Tibial nerve (tissue), 4 donors: ENCODE measurements around the gene ASTN2. TPM values are rescaled to one million over a fixed set of nuclear protein-coding genes. Genes with fewer than 3 reads are reported as not detected.

Source experiments
- DNase-seq, 2 donors: peaks; one replicate each; pipeline ENCODE4 v3.0.0-alpha.2; 2019; ENCODE audit warnings: low spot score in 2 of 2
- H3K27ac ChIP-seq, 4 donors: fragments of 200-600 bp; sonication (generic) in 3 of 4; one replicate each; pipeline ENCODE4 v1.5.1; 2017 to 2019; ENCODE audit warnings: mild to moderate bottlenecking in 1 of 4
- H3K27me3 ChIP-seq, 2 donors: fragments of 200-600 bp; sonication (generic) in 1 of 2; one replicate each; pipeline versions ENCODE4 v1.5.1 to v1.6.0; 2017 to 2019
- H3K36me3 ChIP-seq, 3 donors: fragments of 200-600 bp; sonication (generic); one replicate each; pipeline ENCODE4 v1.5.1; 2018 to 2019
- H3K4me1 ChIP-seq, 4 donors: fragments of 200-600 bp; sonication (generic) in 3 of 4; one replicate each; pipeline ENCODE4 v1.5.1; 2017 to 2019
- H3K4me3 ChIP-seq, 4 donors: fragments of 200-600 bp; sonication (generic) in 3 of 4; one replicate each; pipeline ENCODE4 v1.5.1; 2017 to 2019; ENCODE audit warnings: mild to moderate bottlenecking in 1 of 4, moderate library complexity in 1 of 4
- H3K9me3 ChIP-seq, 4 donors: fragments of 200-600 bp; sonication (generic) in 3 of 4; one replicate each; pipeline ENCODE4 v1.5.1; 2017 to 2019
- CTCF ChIP-seq, 5 experiments: fragments of 200-600 bp in 3 of 5; fragments of 450-650 bp in 2 of 5; sonication (generic) in 3 of 5; IDR thresholded peaks; one replicate each; pipeline ENCODE4 v1.5.1; 2016 to 2019; ENCODE audit warnings: antibody characterized with exemption in 5 of 5, mild to moderate bottlenecking in 3 of 5, moderate library complexity in 2 of 5
- EP300 ChIP-seq, 2 donors: sonication (generic); formaldehyde crosslinking; IDR thresholded peaks; one replicate each; pipeline ENCODE4 v1.6.1; 2017; ENCODE audit warnings: antibody characterized with exemption in 2 of 2, mild to moderate bottlenecking in 1 of 2
- POLR2A ChIP-seq, 2 donors: fragments of 450-650 bp; IDR thresholded peaks; one replicate each; pipeline ENCODE4 v1.6.1; 2017; ENCODE audit warnings: antibody characterized with exemption in 2 of 2, mild to moderate bottlenecking in 2 of 2, moderate library complexity in 2 of 2
- WGBS, 2 donors: methylation state at CpG; one replicate each; pipeline ENCODE4 v1.1.5; 2018; 5-methylcytosine and 5-hydroxymethylcytosine counted together
- total RNA-seq, 4 donors: library from RNA; depleted of rRNA; stranded (reverse); fragments of >200 nt; gene quantifications; one replicate each; pipeline ENCODE4 v1.1.0, GENCODE V29; 2016

The ASTN2 gene
- total RNA-seq, 4 donors from 2014 or later = 9.0 to 14.9 (median 12.3) TPM

- Histone ChIP-seq H3K4me1 (no peaks in the 10 kb centered on the region), H3K27me3 (no peaks in the 10 kb centered on the region), H3K27ac (no peak overlapping the region), H3K9me3 (no peaks in the 10 kb centered on the region), H3K4me3 (no peak overlapping the region), H3K36me3 (no peaks in the 10 kb centered on the region)
- TF ChIP-seq CTCF (IDR thresholded peaks at IDR 0.05) (no peak), POLR2A (IDR thresholded peaks at IDR 0.05) (no peak), EP300 (IDR thresholded peaks at IDR 0.05) (no peak)
- DNase-seq = no peak
- 83 to 90% methylated on average over 1 of the region's 1 CpG for WGBS, 2 donors
Measured at GRCh38 chr9:116491219-116491618, 923.6 kb downstream of the ASTN2 start.

- no peaks in the 10 kb centered on the region for H3K36me3 ChIP-seq
- 91 to 100% methylated on average over 1 of the region's 1 CpG for WGBS, 2 donors
- no peaks in the 10 kb centered on the region for H3K27me3 ChIP-seq
- H3K27ac ChIP-seq = no peak overlapping the region
- DNase-seq = no peak
- no peaks in the 10 kb centered on the region for H3K9me3 ChIP-seq
- no peak for TF ChIP-seq EP300 (IDR thresholded peaks at IDR 0.05)
- TF ChIP-seq CTCF (IDR thresholded peaks at IDR 0.05) = no peak
- TF ChIP-seq POLR2A (IDR thresholded peaks at IDR 0.05) = no peak
- H3K4me1 ChIP-seq = no peaks in the 10 kb centered on the region
- no peak overlapping the region for H3K4me3 ChIP-seq
Measured at GRCh38 chr9:116490321-116490720, 924.5 kb downstream of the ASTN2 start.

- Histone ChIP-seq H3K27me3 (no peaks in the 10 kb centered on the region), H3K4me1 (peaks cover 0 to 7% (median 0%) of the 10 kb centered on the region in 4 donors), H3K36me3 (no peaks in the 10 kb centered on the region), H3K9me3 (no peaks in the 10 kb centered on the region), H3K4me3 (no peak overlapping the region), H3K27ac (no peak overlapping the region)
- TF ChIP-seq EP300 (IDR thresholded peaks at IDR 0.05) (no peak), CTCF (IDR thresholded peaks at IDR 0.05) (no peak), POLR2A (IDR thresholded peaks at IDR 0.05) (no peak)
- no peak for DNase-seq
- WGBS, 2 donors = 93 to 99% methylated on average over 1 of the region's 1 CpG
Measured at GRCh38 chr9:116488373-116488772, 926.5 kb downstream of the ASTN2 start.

GRCh38 chr9:116484492-116485061 lies 930.3 kb downstream of the ASTN2 start:
- H3K27ac ChIP-seq = no peak overlapping the region
- DNase-seq = no peak
- WGBS, 2 donors = 77 to 83% methylated on average over 8 of the region's 8 CpGs

More at GRCh38 chr9:116484492-116485061, 930.3 kb downstream of the ASTN2 start:
- no peaks in the 10 kb centered on the region for H3K27me3 ChIP-seq
- H3K9me3 ChIP-seq = no peaks in the 10 kb centered on the region
- H3K4me1 ChIP-seq = peaks cover 0 to 21% (median 2%) of the 10 kb centered on the region in 4 donors
- H3K36me3 ChIP-seq = no peaks in the 10 kb centered on the region
- TF ChIP-seq EP300 (IDR thresholded peaks at IDR 0.05) = no peak
- no peak for TF ChIP-seq CTCF (IDR thresholded peaks at IDR 0.05)
- TF ChIP-seq POLR2A (IDR thresholded peaks at IDR 0.05) = no peak
- no peak overlapping the region for H3K4me3 ChIP-seq
